ENCODE measurements around the gene VWA8. TPM values are rescaled to one million over a fixed set of nuclear protein-coding genes. Genes with fewer than 3 reads are reported as not detected.

Gene VWA8
- total RNA-seq, 1 donor from 2014 or later = 19.6 TPM

DNA sequence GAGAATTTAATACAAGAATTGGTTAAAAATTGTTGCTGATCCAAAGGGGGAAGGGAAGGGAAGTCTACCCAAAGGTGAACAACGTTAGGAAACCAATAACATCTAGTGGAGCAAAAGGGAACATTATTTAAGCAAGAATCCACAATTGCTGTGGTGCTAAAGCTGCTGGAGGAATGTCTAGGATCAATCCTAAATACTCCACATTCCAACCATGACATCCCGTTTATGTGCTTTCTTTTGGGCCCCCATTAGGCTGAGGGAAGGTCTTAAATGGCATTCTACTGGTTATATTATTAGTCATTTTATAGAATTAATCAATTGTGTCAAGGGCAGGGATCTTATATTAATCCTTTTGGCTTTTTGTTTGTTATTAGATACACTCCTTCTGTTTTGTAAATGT is 39.9 kb upstream of the VWA8 start:
- no peaks in the 10 kb centered on the region for H3K4me1 Mint-ChIP-seq (ENCODE audit: unreplicated experiment)
- peaks cover 12% of the 10 kb centered on the region for H3K27me3 Mint-ChIP-seq
- no peak overlapping the region for H3K4me3 Mint-ChIP-seq
- DNase-seq (ENCODE audit: extremely low spot score, unreplicated experiment) = no peak
- H3K36me3 Mint-ChIP-seq = no peaks in the 10 kb centered on the region
- TF ChIP-seq, protein P1, sequence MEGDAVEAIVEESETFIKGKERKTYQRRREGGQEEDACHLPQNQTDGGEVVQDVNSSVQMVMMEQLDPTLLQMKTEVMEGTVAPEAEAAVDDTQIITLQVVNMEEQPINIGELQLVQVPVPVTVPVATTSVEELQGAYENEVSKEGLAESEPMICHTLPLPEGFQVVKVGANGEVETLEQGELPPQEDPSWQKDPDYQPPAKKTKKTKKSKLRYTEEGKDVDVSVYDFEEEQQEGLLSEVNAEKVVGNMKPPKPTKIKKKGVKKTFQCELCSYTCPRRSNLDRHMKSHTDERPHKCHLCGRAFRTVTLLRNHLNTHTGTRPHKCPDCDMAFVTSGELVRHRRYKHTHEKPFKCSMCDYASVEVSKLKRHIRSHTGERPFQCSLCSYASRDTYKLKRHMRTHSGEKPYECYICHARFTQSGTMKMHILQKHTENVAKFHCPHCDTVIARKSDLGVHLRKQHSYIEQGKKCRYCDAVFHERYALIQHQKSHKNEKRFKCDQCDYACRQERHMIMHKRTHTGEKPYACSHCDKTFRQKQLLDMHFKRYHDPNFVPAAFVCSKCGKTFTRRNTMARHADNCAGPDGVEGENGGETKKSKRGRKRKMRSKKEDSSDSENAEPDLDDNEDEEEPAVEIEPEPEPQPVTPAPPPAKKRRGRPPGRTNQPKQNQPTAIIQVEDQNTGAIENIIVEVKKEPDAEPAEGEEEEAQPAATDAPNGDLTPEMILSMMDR (conservative IDR thresholded peaks at IDR 0.05) = no peak
- H3K9me3 Mint-ChIP-seq = peaks cover 6% of the 10 kb centered on the region
- H3K27ac Mint-ChIP-seq = no peak overlapping the region

DNA sequence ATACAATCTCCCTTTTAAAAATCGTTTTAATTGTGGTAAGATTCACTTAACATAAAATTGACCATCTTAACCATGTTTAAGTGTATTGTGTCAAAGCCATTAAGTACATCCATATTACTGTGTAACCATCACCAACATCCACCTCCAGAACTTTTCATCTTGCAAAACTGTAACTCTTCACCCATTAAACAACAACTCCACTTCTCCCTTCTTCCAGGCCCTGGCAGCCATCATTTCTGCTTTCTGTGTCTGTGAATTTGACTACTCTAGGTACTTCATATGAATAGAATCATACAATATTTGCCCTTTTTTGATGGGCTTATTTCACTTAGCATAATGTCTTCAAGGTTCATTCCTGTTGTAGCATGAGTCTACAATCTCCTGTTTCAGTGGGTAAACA is 36.5 kb upstream of the VWA8 start:
- no peaks in the 10 kb centered on the region for H3K9me3 Mint-ChIP-seq
- no peak overlapping the region for H3K4me3 Mint-ChIP-seq
- no peaks in the 10 kb centered on the region for H3K36me3 Mint-ChIP-seq
- H3K27me3 Mint-ChIP-seq = peaks cover 6% of the 10 kb centered on the region
- H3K4me1 Mint-ChIP-seq (ENCODE audit: unreplicated experiment) = no peaks in the 10 kb centered on the region
- H3K27ac Mint-ChIP-seq = no peak overlapping the region
- DNase-seq (ENCODE audit: extremely low spot score, unreplicated experiment) = no peak
- TF ChIP-seq, protein P1 (conservative IDR thresholded peaks at IDR 0.05) = no peak

DNA sequence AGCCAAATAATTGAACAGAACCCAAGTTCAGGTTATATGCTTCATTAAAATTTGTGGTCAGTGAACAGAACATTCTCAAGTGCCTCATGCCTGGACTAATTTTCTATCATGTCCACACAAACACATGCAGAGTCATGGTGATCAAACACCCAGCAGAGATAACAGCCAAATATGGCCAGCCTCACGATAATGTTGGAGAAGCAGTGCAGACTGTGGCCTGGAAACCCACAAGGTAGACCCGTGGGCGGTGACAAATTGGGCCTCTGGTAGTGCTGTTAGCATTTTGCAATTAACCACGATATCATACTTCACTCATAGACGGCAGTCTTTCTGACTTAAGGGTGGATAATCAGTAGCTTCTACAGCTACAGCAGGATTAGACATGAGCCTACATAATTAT is 35.0 kb upstream of the VWA8 start:
- Mint-ChIP-seq H3K36me3 (no peaks in the 10 kb centered on the region), H3K4me1 (ENCODE audit: unreplicated experiment) (peaks cover 3% of the 10 kb centered on the region), H3K4me3 (no peak overlapping the region), H3K9me3 (no peaks in the 10 kb centered on the region), H3K27ac (no peak overlapping the region), H3K27me3 (peaks cover 4% of the 10 kb centered on the region)
- TF ChIP-seq, protein P1 (conservative IDR thresholded peaks at IDR 0.05) = no peak
- DNase-seq (ENCODE audit: extremely low spot score, unreplicated experiment) = no peak

DNA sequence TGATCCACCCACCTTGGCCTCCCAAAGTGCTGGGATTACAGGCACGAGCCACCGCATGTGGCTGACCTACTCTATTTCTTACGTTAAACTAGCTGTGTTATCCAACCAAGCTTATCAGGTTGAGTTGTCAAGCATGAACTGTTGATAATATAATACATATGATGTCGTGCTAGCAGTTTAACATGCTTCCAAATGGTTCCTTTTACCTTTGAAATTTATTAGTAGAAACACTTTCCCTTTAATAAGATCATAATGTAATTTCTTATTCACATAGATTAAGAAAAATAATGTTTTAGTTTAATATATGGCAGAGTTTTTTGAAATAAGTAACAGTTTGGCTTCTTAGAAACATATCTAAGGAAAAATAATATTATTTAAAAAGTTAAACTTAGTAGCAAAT is 34.4 kb upstream of the VWA8 start:
- DNase-seq (ENCODE audit: extremely low spot score, unreplicated experiment) = no peak
- H3K9me3 Mint-ChIP-seq = no peaks in the 10 kb centered on the region
- no peak overlapping the region for H3K4me3 Mint-ChIP-seq
- no peaks in the 10 kb centered on the region for H3K36me3 Mint-ChIP-seq
- peaks cover 7% of the 10 kb centered on the region for H3K27me3 Mint-ChIP-seq
- H3K27ac Mint-ChIP-seq = no peak overlapping the region
- TF ChIP-seq, protein P1 (conservative IDR thresholded peaks at IDR 0.05) = no peak
- peaks cover 3% of the 10 kb centered on the region for H3K4me1 Mint-ChIP-seq (ENCODE audit: unreplicated experiment)

DNA sequence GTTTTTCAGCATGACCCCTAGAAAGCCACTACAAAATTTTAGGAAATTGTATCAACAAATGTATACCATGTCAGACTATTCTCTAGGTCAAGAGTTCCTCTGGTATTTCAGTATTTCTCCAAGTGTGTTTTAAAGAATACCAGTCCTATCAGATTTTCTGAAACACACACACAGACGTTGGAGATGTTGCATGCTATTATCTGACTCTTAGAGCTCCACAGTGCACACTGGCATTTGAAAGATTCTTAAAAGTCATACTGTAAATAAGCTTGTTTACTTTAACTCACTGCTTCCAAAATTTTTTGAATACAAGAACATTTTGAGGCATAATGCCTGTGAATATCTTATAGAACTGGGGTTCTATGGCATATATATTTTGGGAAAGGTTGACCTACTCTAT is 33.8 kb upstream of the VWA8 start:
- Mint-ChIP-seq H3K4me3 (no peak overlapping the region), H3K4me1 (ENCODE audit: unreplicated experiment) (peaks cover 3% of the 10 kb centered on the region), H3K36me3 (no peaks in the 10 kb centered on the region), H3K27ac (no peak overlapping the region), H3K27me3 (peaks cover 4% of the 10 kb centered on the region), H3K9me3 (no peaks in the 10 kb centered on the region)
- TF ChIP-seq, protein P1 (conservative IDR thresholded peaks at IDR 0.05) = no peak
- no peak for DNase-seq (ENCODE audit: extremely low spot score, unreplicated experiment)

DNA sequence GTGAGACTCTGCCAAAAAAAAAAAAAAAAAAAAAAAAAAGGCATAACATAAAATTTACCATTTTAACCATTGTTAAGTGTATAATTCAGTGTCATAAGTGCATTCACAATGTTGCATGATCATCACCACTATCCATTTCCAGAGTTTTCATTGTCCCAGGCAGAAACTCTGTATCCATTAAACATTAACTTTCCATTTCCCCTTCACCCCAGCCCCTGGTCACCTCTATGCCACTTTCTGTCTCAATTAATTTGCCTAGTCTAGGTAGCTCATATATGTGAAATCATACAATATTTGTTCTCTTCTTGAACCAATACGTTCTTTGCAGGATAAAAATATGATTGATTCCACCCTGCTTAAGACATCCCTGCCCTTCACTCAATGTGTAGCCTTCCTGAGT is 31.0 kb upstream of the VWA8 start:
- Mint-ChIP-seq H3K4me1 (ENCODE audit: unreplicated experiment) (peaks cover 3% of the 10 kb centered on the region), H3K27me3 (peaks cover 3% of the 10 kb centered on the region), H3K4me3 (no peak overlapping the region), H3K36me3 (no peaks in the 10 kb centered on the region), H3K27ac (no peak overlapping the region), H3K9me3 (no peaks in the 10 kb centered on the region)
- TF ChIP-seq, protein P1 (conservative IDR thresholded peaks at IDR 0.05) = no peak
- DNase-seq (ENCODE audit: extremely low spot score, unreplicated experiment) = no peak

Data from type B pancreatic cell (in vitro differentiated cells).